Esophagus squamous epithelium (tissue), 5 donors: ENCODE measurements around the gene MTX2. TPM values are rescaled to one million over a fixed set of nuclear protein-coding genes. Genes with fewer than 3 reads are reported as not detected.

Experiments used
- DNase-seq: peaks from one replicate; lab custom pipeline; 2025; lab: John Stamatoyannopoulos, UW
- H3K27ac ChIP-seq, 4 donors: fragments of 200-600 bp; sonication (generic); one replicate each; pipeline ENCODE4 v1.5.1; 2016 to 2019; ENCODE audit warnings: mild to moderate bottlenecking in 1 of 4
- H3K27me3 ChIP-seq, 4 donors: fragments of 200-600 bp; sonication (generic); 1 replicate in 3 of 4; 2 replicates in 1 of 4; pipeline versions ENCODE4 v1.5.1 to v1.6.0; 2017 to 2021; ENCODE audit warnings: antibody characterized with exemption in 1 of 4
- H3K36me3 ChIP-seq, 3 donors: fragments of 200-600 bp; sonication (generic); one replicate each; pipeline ENCODE4 v1.5.1; 2016 to 2019
- H3K4me1 ChIP-seq, 3 donors: fragments of 200-600 bp; sonication (generic); one replicate each; pipeline ENCODE4 v1.5.1; 2017 to 2019
- H3K4me3 ChIP-seq, 4 donors: fragments of 200-600 bp; sonication (generic); 1 replicate in 3 of 4; 2 replicates in 1 of 4; pipeline ENCODE4 v1.5.1; 2016 to 2019; ENCODE audit warnings: mild to moderate bottlenecking in 2 of 4, moderate library complexity in 1 of 4
- H3K9me3 ChIP-seq, 3 donors: fragments of 200-600 bp; sonication (generic); one replicate each; pipeline ENCODE4 v1.5.1; 2016 to 2019
- CTCF ChIP-seq, 6 experiments: fragments of 450-650 bp in 4 of 6; fragments of 200-600 bp in 2 of 6; sonication (generic) in 2 of 6; IDR thresholded peaks; one replicate each; pipeline ENCODE4 v1.5.1; 2016 to 2019; ENCODE audit warnings: antibody characterized with exemption in 6 of 6, mild to moderate bottlenecking in 4 of 6, moderate library complexity in 4 of 6
- POLR2A ChIP-seq, 4 donors: fragments of 450-650 bp; IDR thresholded peaks; one replicate each; pipeline ENCODE4 v1.6.1; 2017; ENCODE audit warnings: antibody characterized with exemption in 4 of 4, mild to moderate bottlenecking in 4 of 4, moderate library complexity in 3 of 4
- WGBS, 2 donors: methylation state at CpG; one replicate each; pipeline ENCODE4 v1.1.5; 2018; 5-methylcytosine and 5-hydroxymethylcytosine counted together
- intact Hi-C: fragments of 100-400 bp; cut with DNase I; formaldehyde crosslinking; loops from one replicate; pipeline ENCODE4 v1.15.0; 2022
- total RNA-seq, 4 donors: library from RNA; depleted of rRNA; stranded (reverse); fragments of >200 nt; gene quantifications; one replicate each; pipeline ENCODE4 v1.1.0, GENCODE V29; 2016
- donor health status: DM: yes; HTN: yes; CAD: no.

The MTX2 gene
- total RNA-seq, 4 donors from 2014 or later: 28.4 to 43.5 (median 36.6) TPM

- 45 to 63% methylated on average over 1 of the region's 1 CpG for WGBS, 2 donors
- no peak overlapping the region for H3K27ac ChIP-seq
- H3K36me3 ChIP-seq: no peaks in the 10 kb centered on the region
- no peak overlapping the region for H3K4me3 ChIP-seq
- intact Hi-C loops: no loop called here
- H3K4me1 ChIP-seq: no peaks in the 10 kb centered on the region
- no peaks in the 10 kb centered on the region for H3K9me3 ChIP-seq
- H3K27me3 ChIP-seq: no peaks in the 10 kb centered on the region
- DNase-seq: no peak
- TF ChIP-seq POLR2A (IDR thresholded peaks at IDR 0.05) (no peak), CTCF (IDR thresholded peaks at IDR 0.05) (no peak)
These were observed 14.2 kb downstream of the MTX2 start for GRCh38 chr2:176283291-176284068.

- no peaks in the 10 kb centered on the region for H3K36me3 ChIP-seq
- WGBS, 2 donors: 63 to 70% methylated on average over 1 of the region's 1 CpG
These were observed 15.3 kb downstream of the MTX2 start for GRCh38 chr2:176284461-176285049.

GRCh38 chr2:176285321-176285720 lies 16.1 kb downstream of the MTX2 start:
- TF ChIP-seq POLR2A (IDR thresholded peaks at IDR 0.05) (no peak), CTCF (IDR thresholded peaks at IDR 0.05) (no peak)
- Histone ChIP-seq H3K4me3 (no peak overlapping the region), H3K36me3 (no peaks in the 10 kb centered on the region), H3K9me3 (no peaks in the 10 kb centered on the region), H3K27me3 (no peaks in the 10 kb centered on the region), H3K4me1 (no peaks in the 10 kb centered on the region), H3K27ac (no peak overlapping the region)
- intact Hi-C loops: no loop called here
- DNase-seq: no peak

More at GRCh38 chr2:176284461-176285049, 15.3 kb downstream of the MTX2 start:
- Histone ChIP-seq H3K27me3 (no peaks in the 10 kb centered on the region), H3K27ac (no peak overlapping the region), H3K9me3 (no peaks in the 10 kb centered on the region), H3K4me1 (no peaks in the 10 kb centered on the region), H3K4me3 (no peak overlapping the region)
- intact Hi-C loops: no loop called here
- TF ChIP-seq POLR2A (IDR thresholded peaks at IDR 0.05): no peak
- TF ChIP-seq CTCF (IDR thresholded peaks at IDR 0.05): no peak
- DNase-seq: no peak

GRCh38 chr2:176291335-176291734 lies 22.1 kb downstream of the MTX2 start:
- DNase-seq: no peak
- WGBS, 2 donors: 89 to 96% methylated on average over 4 of the region's 4 CpGs
- H3K36me3 ChIP-seq: no peaks in the 10 kb centered on the region
- no peaks in the 10 kb centered on the region for H3K27me3 ChIP-seq
- intact Hi-C loops: no loop called here
- peaks cover 0 to 14% (median 0%) of the 10 kb centered on the region in 3 donors for H3K4me1 ChIP-seq
- no peak overlapping the region for H3K4me3 ChIP-seq
- no peak overlapping the region for H3K27ac ChIP-seq
- no peaks in the 10 kb centered on the region for H3K9me3 ChIP-seq
- TF ChIP-seq CTCF (IDR thresholded peaks at IDR 0.05) (no peak), POLR2A (IDR thresholded peaks at IDR 0.05) (no peak)

GRCh38 chr2:176291809-176292283 lies 22.6 kb downstream of the MTX2 start:
- DNase-seq: no peak
- Histone ChIP-seq H3K27me3 (no peaks in the 10 kb centered on the region), H3K4me1 (peaks cover 0 to 14% (median 0%) of the 10 kb centered on the region in 3 donors), H3K9me3 (no peaks in the 10 kb centered on the region), H3K4me3 (no peak overlapping the region), H3K27ac (no peak overlapping the region), H3K36me3 (no peaks in the 10 kb centered on the region)
- intact Hi-C loops: no loop called here
- TF ChIP-seq CTCF (IDR thresholded peaks at IDR 0.05): no peak
- TF ChIP-seq POLR2A (IDR thresholded peaks at IDR 0.05): no peak
